ENCODE data around the gene EIF3L. TPM values are rescaled to one million over a fixed set of nuclear protein-coding genes. Genes with fewer than 3 reads are reported as not detected.

Gene EIF3L
- total and polyA plus RNA-seq, 2 experiments from 2014 or later: 206 to 346 TPM

DNA sequence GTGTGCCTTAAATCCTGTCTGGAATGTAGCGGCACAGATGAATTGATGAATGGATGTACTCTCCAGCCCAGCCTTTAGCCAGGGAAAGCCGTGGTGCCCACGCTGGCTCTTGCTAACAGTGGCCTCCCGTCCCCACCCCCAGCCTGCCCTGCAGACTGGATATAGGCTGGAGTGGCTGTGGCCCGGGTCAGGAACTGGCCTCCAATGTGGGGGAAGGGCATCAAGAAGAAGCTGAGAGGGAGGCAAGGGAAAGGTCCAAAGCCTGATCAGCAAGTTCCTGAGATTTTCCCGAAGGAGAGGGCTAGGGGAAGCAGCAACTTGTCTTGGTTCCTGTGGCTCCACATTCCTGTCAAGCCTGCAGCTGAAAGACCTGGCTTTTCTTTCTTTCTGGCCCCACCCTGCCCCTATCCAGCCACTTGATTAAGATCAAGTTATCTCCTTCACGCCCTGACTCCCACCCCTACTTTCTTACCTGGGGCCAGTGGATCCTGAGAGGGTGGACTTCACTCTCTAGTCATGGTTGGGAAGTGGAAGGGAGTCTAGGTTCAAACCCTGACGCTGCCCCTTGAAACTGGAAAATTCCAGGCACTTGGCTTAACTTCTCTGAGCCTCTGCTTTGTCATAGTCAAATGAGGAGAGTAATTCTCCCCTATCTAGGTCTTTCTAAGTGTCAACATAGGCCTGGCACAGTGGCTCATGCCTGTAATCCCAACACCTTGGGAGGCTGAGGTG lies 45.9 kb downstream of the EIF3L start:
- H3K79me2 ChIP-seq (ENCODE audit: insufficient read depth): no peaks in the 10 kb centered on the region
- no peak overlapping the region for H2AFZ ChIP-seq
- H3K9me3 ChIP-seq (ENCODE audit: low read depth): no peaks in the 10 kb centered on the region
- H3K27ac ChIP-seq: no peak overlapping the region
- no peaks in the 10 kb centered on the region for H3K4me1 ChIP-seq (ENCODE audit: insufficient read depth)
- H3K9ac ChIP-seq: no peak overlapping the region
- H3K36me3 ChIP-seq (ENCODE audit: low read depth): peaks cover 5% of the 10 kb centered on the region; the same call in 1 of the 2 replicates
- TF ChIP-seq EZH2phosphoT487 (IDR thresholded peaks at IDR 0.05; ENCODE audit: insufficient read depth, low read depth): no peak
- TF ChIP-seq EZH2 (IDR thresholded peaks at IDR 0.05; ENCODE audit: insufficient read depth, poor library complexity, severe bottlenecking): no peak
- no peaks in the 10 kb centered on the region for H3K27me3 ChIP-seq (replicated peaks; ENCODE audit: insufficient read depth)
- no peak overlapping the region for H3K4me3 ChIP-seq
- no peak for DNase-seq
- no peaks in the 10 kb centered on the region for H4K20me1 ChIP-seq (ENCODE audit: insufficient read depth)
- H3K4me2 ChIP-seq (ENCODE audit: unreplicated experiment): no peak overlapping the region
- H3K9me2 ChIP-seq (ENCODE audit: insufficient read depth): no peaks in the 10 kb centered on the region
- H3F3A ChIP-seq (ENCODE audit: insufficient read depth): peaks cover 6% of the 10 kb centered on the region; the same call in 1 of the 2 replicates
- 73 to 75% methylated on average over 7 to 8 of the region's 8 CpGs for WGBS, 2 experiments (ENCODE audit: low coverage in 1 of 2, low lambda C conversion rate in 2 of 2, missing lambda C conversion rate in 2 of 2)
- in situ Hi-C loops (cut with MboI): no loop called here

DNA sequence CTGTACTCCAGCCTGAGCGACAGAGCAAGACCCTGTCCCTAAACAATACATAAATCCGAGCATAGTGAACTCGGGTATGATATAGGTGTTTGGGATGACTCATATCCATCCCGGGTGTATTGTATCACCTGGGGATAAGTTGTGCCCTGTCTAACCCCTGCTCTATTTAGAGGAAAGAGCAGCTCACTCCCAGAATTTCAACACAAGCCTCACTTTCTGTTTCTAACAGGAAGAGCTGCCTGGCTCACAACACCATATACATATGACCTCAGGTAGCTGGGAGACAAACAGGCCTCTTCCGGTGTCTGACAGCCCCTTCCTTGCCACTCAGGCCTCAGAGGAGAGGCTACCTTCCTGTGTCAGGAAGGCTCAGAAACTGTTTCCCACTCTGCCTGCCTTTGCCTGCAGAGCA lies 47.0 kb downstream of the EIF3L start:
- H3K4me1 ChIP-seq (ENCODE audit: insufficient read depth): no peaks in the 10 kb centered on the region
- H3F3A ChIP-seq (ENCODE audit: insufficient read depth): peaks cover 6% of the 10 kb centered on the region; the same call in 1 of the 2 replicates
- TF ChIP-seq EZH2phosphoT487 (IDR thresholded peaks at IDR 0.05; ENCODE audit: insufficient read depth, low read depth): no peak
- no peak for TF ChIP-seq EZH2 (IDR thresholded peaks at IDR 0.05; ENCODE audit: insufficient read depth, poor library complexity, severe bottlenecking)
- no peaks in the 10 kb centered on the region for H4K20me1 ChIP-seq (ENCODE audit: insufficient read depth)
- no peaks in the 10 kb centered on the region for H3K36me3 ChIP-seq (ENCODE audit: low read depth)
- no peak overlapping the region for H3K4me3 ChIP-seq
- no peak overlapping the region for H2AFZ ChIP-seq
- no peaks in the 10 kb centered on the region for H3K9me3 ChIP-seq (ENCODE audit: low read depth)
- no peak for DNase-seq
- no peak overlapping the region for H3K9ac ChIP-seq
- H3K27ac ChIP-seq: no peak overlapping the region
- no peaks in the 10 kb centered on the region for H3K9me2 ChIP-seq (ENCODE audit: insufficient read depth)
- WGBS, 2 experiments (ENCODE audit: low coverage in 1 of 2, low lambda C conversion rate in 2 of 2, missing lambda C conversion rate in 2 of 2): 57 to 59% methylated on average over 5 of the region's 5 CpGs
- no peaks in the 10 kb centered on the region for H3K27me3 ChIP-seq (replicated peaks; ENCODE audit: insufficient read depth)
- no peak overlapping the region for H3K4me2 ChIP-seq (ENCODE audit: unreplicated experiment)
- H3K79me2 ChIP-seq (ENCODE audit: insufficient read depth): no peaks in the 10 kb centered on the region
- in situ Hi-C loops (cut with MboI): no loop called here

DNA sequence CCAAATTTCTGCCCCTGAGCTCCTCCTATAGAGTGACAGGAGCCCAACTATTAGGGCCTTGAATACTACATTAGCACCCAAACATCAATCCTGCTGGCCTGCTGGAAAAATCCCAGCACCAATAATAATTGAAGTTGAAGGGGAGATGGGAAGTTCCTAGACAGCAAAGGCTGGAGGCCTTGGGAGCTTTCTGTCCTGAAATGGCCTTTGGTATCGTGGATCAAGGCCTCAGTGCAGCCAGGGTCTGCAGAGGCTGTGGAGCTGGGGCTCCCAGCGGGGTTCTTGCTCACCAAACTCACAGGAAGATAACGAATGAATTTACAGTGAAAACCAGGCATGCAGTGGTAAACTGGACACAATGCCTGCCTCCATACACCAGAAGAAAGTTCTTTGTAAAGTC lies 47.7 kb downstream of the EIF3L start:
- Histone ChIP-seq H3K27me3 (replicated peaks; ENCODE audit: insufficient read depth) (no peaks in the 10 kb centered on the region), H3F3A (ENCODE audit: insufficient read depth) (peaks cover 6% of the 10 kb centered on the region; the same call in 1 of the 2 replicates), H4K20me1 (ENCODE audit: insufficient read depth) (no peaks in the 10 kb centered on the region), H3K4me2 (ENCODE audit: unreplicated experiment) (no peak overlapping the region), H3K4me1 (ENCODE audit: insufficient read depth) (no peaks in the 10 kb centered on the region), H3K9me3 (ENCODE audit: low read depth) (no peaks in the 10 kb centered on the region), H3K27ac (no peak overlapping the region), H3K36me3 (ENCODE audit: low read depth) (no peaks in the 10 kb centered on the region), H2AFZ (no peak overlapping the region), H3K4me3 (no peak overlapping the region), H3K9ac (no peak overlapping the region), H3K9me2 (ENCODE audit: insufficient read depth) (no peaks in the 10 kb centered on the region), H3K79me2 (ENCODE audit: insufficient read depth) (no peaks in the 10 kb centered on the region)
- 69 to 74% methylated on average over 3 of the region's 3 CpGs for WGBS, 2 experiments (ENCODE audit: low coverage in 1 of 2, low lambda C conversion rate in 2 of 2, missing lambda C conversion rate in 2 of 2)
- DNase-seq: no peak
- in situ Hi-C loops (cut with MboI): no loop called here
- TF ChIP-seq EZH2phosphoT487 (IDR thresholded peaks at IDR 0.05; ENCODE audit: insufficient read depth, low read depth) (no peak), EZH2 (IDR thresholded peaks at IDR 0.05; ENCODE audit: insufficient read depth, poor library complexity, severe bottlenecking) (no peak)

DNA sequence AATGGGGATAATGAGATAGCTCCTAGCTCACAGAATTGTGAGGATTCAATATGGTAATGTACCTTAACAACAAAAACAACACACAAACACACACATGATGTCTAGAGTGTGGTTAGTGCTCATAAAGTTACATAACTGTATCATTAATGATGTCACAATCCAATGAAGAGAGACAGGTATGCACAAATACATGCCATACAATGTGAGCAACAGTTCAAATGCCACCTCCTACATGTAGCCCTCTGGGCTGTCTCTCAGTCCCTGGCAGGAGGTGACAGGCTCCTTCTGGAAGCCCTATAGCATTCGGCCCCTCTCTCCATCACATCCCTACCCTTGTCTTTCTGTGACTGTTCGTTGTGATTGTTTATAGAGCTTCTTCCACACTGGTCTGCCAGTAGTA lies 48.6 kb downstream of the EIF3L start:
- DNase-seq: no peak
- H3K4me2 ChIP-seq (ENCODE audit: unreplicated experiment): no peak overlapping the region
- no peaks in the 10 kb centered on the region for H4K20me1 ChIP-seq (ENCODE audit: insufficient read depth)
- H3K4me3 ChIP-seq: no peak overlapping the region
- no peaks in the 10 kb centered on the region for H3K79me2 ChIP-seq (ENCODE audit: insufficient read depth)
- 81 to 82% methylated on average over 2 of the region's 2 CpGs for WGBS, 2 experiments (ENCODE audit: low coverage in 1 of 2, low lambda C conversion rate in 2 of 2, missing lambda C conversion rate in 2 of 2)
- peaks cover 6% of the 10 kb centered on the region; the same call in 1 of the 2 replicates for H3F3A ChIP-seq (ENCODE audit: insufficient read depth)
- H2AFZ ChIP-seq: no peak overlapping the region
- H3K9ac ChIP-seq: no peak overlapping the region
- H3K27me3 ChIP-seq (replicated peaks; ENCODE audit: insufficient read depth): no peaks in the 10 kb centered on the region
- H3K27ac ChIP-seq: no peak overlapping the region
- no peaks in the 10 kb centered on the region for H3K36me3 ChIP-seq (ENCODE audit: low read depth)
- in situ Hi-C loops (cut with MboI): no loop called here
- TF ChIP-seq EZH2phosphoT487 (IDR thresholded peaks at IDR 0.05; ENCODE audit: insufficient read depth, low read depth): no peak
- TF ChIP-seq EZH2 (IDR thresholded peaks at IDR 0.05; ENCODE audit: insufficient read depth, poor library complexity, severe bottlenecking): no peak
- no peaks in the 10 kb centered on the region for H3K9me2 ChIP-seq (ENCODE audit: insufficient read depth)
- H3K4me1 ChIP-seq (ENCODE audit: insufficient read depth): no peaks in the 10 kb centered on the region
- no peaks in the 10 kb centered on the region for H3K9me3 ChIP-seq (ENCODE audit: low read depth)

Data from GM23248 (cell line).